HCT116 (cell line): ENCODE results near the gene LNPEP. TPM values are rescaled to one million over a fixed set of nuclear protein-coding genes. Genes with fewer than 3 reads are reported as not detected.

Source experiments
- ATAC-seq: fragments of 200-7000 bp; cut with Tn5 transposase; 2 replicates; pipeline ENCODE4 v1.9.1; 2020; ENCODE audit warnings: mild to moderate bottlenecking, moderate library complexity
- BruUV-seq: library from RNA; stranded (reverse); fragments of 400-500 nt; replicated peaks from 2 replicates; lab custom pipeline; 2021; lab: Mats Ljungman, UMichigan
- CTCF ChIA-PET: fragments of 300-600 bp; sonication (Branson Sonifier 250); formaldehyde crosslinking; loops from one replicate; lab custom pipeline; 2021; ENCODE audit warnings: antibody characterized with exemption; lab: Charles Lee
- POLR2A ChIA-PET: fragments of 300-600, 350-600 bp; sonication (Branson Sonifier 250); formaldehyde crosslinking; loops from one replicate; lab custom pipeline; 2021; ENCODE audit warnings: antibody characterized with exemption; lab: Charles Lee
- RAD21 ChIA-PET, 2 experiments: fragments of 300-600 bp; sonication (Branson Sonifier 250); formaldehyde crosslinking; loops; one replicate each; lab custom pipeline; 2023; ENCODE audit warnings: low total read pairs in 2 of 2; ENCODE audit not compliant: uncharacterized antibody in 2 of 2, unreplicated experiment in 2 of 2, low non-redundant PET in 1 of 2; lab: Charles Lee
- DNase-seq: peaks from one replicate; pipeline ENCODE4 v3.0.0-alpha.2; 2010; ENCODE audit warnings: low read depth, low spot score
- H2AFZ ChIP-seq: fragments of 200-600 bp; shearing (Covaris generic), sonication (generic); 2 replicates; pipeline ENCODE4 v1.6.1; 2017; ENCODE audit warnings: low read depth, mixed run types, mixed read lengths, antibody characterized with exemption, low read length; ENCODE audit not compliant: poor library complexity, severe bottlenecking
- H3K27ac ChIP-seq: 2 replicates; pipeline ENCODE4 v1.5.1; 2012; ENCODE audit warnings: low read depth, low read length
- H3K27me3 ChIP-seq: fragments of 200-600 bp; sonication (generic); 2 replicates; pipeline ENCODE4 v1.6.1; 2016; ENCODE audit warnings: mixed run types, low read length, mixed read lengths; ENCODE audit not compliant: insufficient read depth
- H3K36me3 ChIP-seq, 2 experiments: fragments of 200-500 bp in 1 of 2; fragments of 200-600 bp in 1 of 2; sonication (Bioruptor generic) in 1 of 2; sonication (generic) in 1 of 2; 2 replicates each; pipeline versions ENCODE4 v1.5.1 to v1.6.1; 2014 to 2016; ENCODE audit warnings: low read length in 2 of 2, inconsistent platforms in 1 of 2, mixed read lengths in 1 of 2, mixed run types in 1 of 2; ENCODE audit not compliant: insufficient read depth in 2 of 2, control insufficient read depth in 1 of 2
- H3K4me1 ChIP-seq, 2 experiments: fragments of 200-600 bp in 1 of 2; sonication (generic) in 1 of 2; 2 replicates each; pipeline versions ENCODE4 v1.5.1 to v1.6.1; 2012 to 2017; ENCODE audit warnings: low read length in 2 of 2, inconsistent platforms in 1 of 2, mild to moderate bottlenecking in 1 of 2, mixed read lengths in 1 of 2, mixed run types in 1 of 2, moderate library complexity in 1 of 2; ENCODE audit not compliant: insufficient read depth in 2 of 2, control insufficient read depth in 1 of 2
- H3K4me2 ChIP-seq: fragments of 200-600 bp; sonication (generic); 2 replicates; pipeline ENCODE4 v1.6.1; 2017; ENCODE audit warnings: mixed run types, low read length, mixed read lengths
- H3K4me3 ChIP-seq, 2 experiments: fragments of 200-600 bp in 1 of 2; sonication (generic) in 1 of 2; replicated peaks in 1 of 2; 2 replicates each; pipeline ENCODE4 v1.5.1; 2011 to 2016; ENCODE audit warnings: low read length in 2 of 2, control low read depth in 1 of 2, low read depth in 1 of 2, mild to moderate bottlenecking in 1 of 2, mixed read lengths in 1 of 2, mixed run types in 1 of 2
- H3K79me2 ChIP-seq: fragments of 200-600 bp; sonication (generic); 2 replicates; pipeline ENCODE4 v1.6.1; 2017; ENCODE audit warnings: mild to moderate bottlenecking, mixed run types, low read length, moderate library complexity, mixed read lengths; ENCODE audit not compliant: insufficient read depth
- H3K9ac ChIP-seq: fragments of 200-600 bp; sonication (generic); 2 replicates; pipeline ENCODE4 v1.6.1; 2016; ENCODE audit warnings: low read length, mixed read lengths
- H3K9me2 ChIP-seq: fragments of 200-600 bp; sonication (generic), shearing (Covaris generic); 2 replicates; pipeline ENCODE4 v1.6.1; 2017; ENCODE audit warnings: mixed run types, mild to moderate bottlenecking, moderate library complexity; ENCODE audit not compliant: insufficient read depth
- H3K9me3 ChIP-seq, 2 experiments: fragments of 200-500 bp in 1 of 2; fragments of 200-600 bp in 1 of 2; sonication (Bioruptor generic) in 1 of 2; sonication (generic) in 1 of 2; 2 replicates each; pipeline ENCODE4 v1.6.1; 2014 to 2017; ENCODE audit warnings: low read length in 2 of 2, mixed read lengths in 2 of 2, inconsistent platforms in 1 of 2, low read depth in 1 of 2, mild to moderate bottlenecking in 1 of 2, mixed run types in 1 of 2, moderate library complexity in 1 of 2; ENCODE audit not compliant: control insufficient read depth in 1 of 2, insufficient read depth in 1 of 2
- H4K20me1 ChIP-seq: fragments of 200-600 bp; sonication (generic), shearing (Covaris generic); 2 replicates; pipeline ENCODE4 v1.6.1; 2017; ENCODE audit warnings: mixed run types, mild to moderate bottlenecking, moderate library complexity; ENCODE audit not compliant: insufficient read depth
- CBX3 ChIP-seq: IDR thresholded peaks from 2 replicates; pipeline ENCODE4 v1.6.1; 2012; ENCODE audit warnings: low read depth
- CEBPB ChIP-seq: IDR thresholded peaks from 2 replicates; pipeline ENCODE4 v1.6.1; 2012; ENCODE audit warnings: low read depth
- EZH2phosphoT487 ChIP-seq: fragments of 200-600 bp; IDR thresholded peaks from 2 replicates; pipeline ENCODE4 v1.6.1; 2018; ENCODE audit warnings: antibody characterized with exemption, borderline replicate concordance
- FOSL1 ChIP-seq: IDR thresholded peaks from 2 replicates; pipeline ENCODE4 v1.6.1; 2012; ENCODE audit warnings: low read depth
- JUND ChIP-seq: IDR thresholded peaks from 2 replicates; pipeline ENCODE4 v1.6.1; 2012
- POLR2A ChIP-seq: IDR thresholded peaks from 2 replicates; pipeline ENCODE4 v1.7.0; 2011; ENCODE audit warnings: borderline replicate concordance; ENCODE audit not compliant: insufficient read depth, insufficient read length; ENCODE audit errors: extremely low read depth
- POLR2AphosphoS5 ChIP-seq: IDR thresholded peaks from 2 replicates; pipeline ENCODE4 v1.6.1; 2011; ENCODE audit warnings: mild to moderate bottlenecking, low read depth, low read length, moderate library complexity
- SIN3A ChIP-seq: IDR thresholded peaks from 2 replicates; pipeline ENCODE4 v1.6.1; 2012; ENCODE audit warnings: low read depth
- SRF ChIP-seq: IDR thresholded peaks from 2 replicates; pipeline ENCODE4 v1.6.1; 2012; ENCODE audit warnings: low read depth
- TCF7L2 ChIP-seq: IDR thresholded peaks from 2 replicates; pipeline ENCODE4 v1.7.0; 2011; ENCODE audit warnings: borderline replicate concordance, inconsistent platforms; ENCODE audit not compliant: insufficient read depth, insufficient read length; ENCODE audit errors: extremely low read depth
- ZBTB33 ChIP-seq: IDR thresholded peaks from 2 replicates; pipeline ENCODE4 v1.6.1; 2011; ENCODE audit warnings: mild to moderate bottlenecking, low read length, moderate library complexity; ENCODE audit not compliant: insufficient replicate concordance; ENCODE audit errors: extremely low read depth
- ZFX ChIP-seq: fragments of 450-650 bp; IDR thresholded peaks from 2 replicates; pipeline ENCODE4 v1.6.1; 2017
- ZNF274 ChIP-seq: fragments of 200-500 bp; sonication (Bioruptor generic); IDR thresholded peaks from 2 replicates; pipeline ENCODE4 v1.6.1; 2014; ENCODE audit warnings: mild to moderate bottlenecking, low read depth, low read length, inconsistent platforms
- intact Hi-C: fragments of 100-400 bp; cut with micrococcal nuclease; formaldehyde crosslinking; loops from 2 replicates; pipeline ENCODE4 v1.10.0; 2022
- total RNA-seq: library from RNA; stranded (reverse); gene quantifications from one replicate; pipeline ENCODE4 v1.2.1, GENCODE V29; 2021; ENCODE audit not compliant: unreplicated experiment
- TF ChIP-seq, protein P1 (sequence below): IDR thresholded peaks from 2 replicates; pipeline ENCODE4 v1.6.1; 2012; ENCODE audit warnings: low read depth
- TF ChIP-seq, protein P2 (sequence below): IDR thresholded peaks from 2 replicates; pipeline ENCODE4 v1.6.1; 2012
- TF ChIP-seq, protein P3 (sequence below), 3 experiments: fragments of 200-600 bp in 1 of 3; sonication (generic) in 1 of 3; IDR thresholded peaks in 2 of 3; conservative IDR thresholded peaks in 1 of 3; 2 replicates each; pipeline ENCODE4 v1.5.1; 2012 to 2017; ENCODE audit warnings: low read depth in 2 of 3, low read length in 2 of 3, antibody characterized with exemption in 1 of 3, borderline replicate concordance in 1 of 3, control low read depth in 1 of 3, mild to moderate bottlenecking in 1 of 3, mixed read lengths in 1 of 3, mixed run types in 1 of 3, moderate library complexity in 1 of 3; ENCODE audit not compliant: insufficient read depth in 1 of 3

LNPEP gene
- total RNA-seq, 1 experiment from 2014 or later = 14.9 TPM

DNA sequence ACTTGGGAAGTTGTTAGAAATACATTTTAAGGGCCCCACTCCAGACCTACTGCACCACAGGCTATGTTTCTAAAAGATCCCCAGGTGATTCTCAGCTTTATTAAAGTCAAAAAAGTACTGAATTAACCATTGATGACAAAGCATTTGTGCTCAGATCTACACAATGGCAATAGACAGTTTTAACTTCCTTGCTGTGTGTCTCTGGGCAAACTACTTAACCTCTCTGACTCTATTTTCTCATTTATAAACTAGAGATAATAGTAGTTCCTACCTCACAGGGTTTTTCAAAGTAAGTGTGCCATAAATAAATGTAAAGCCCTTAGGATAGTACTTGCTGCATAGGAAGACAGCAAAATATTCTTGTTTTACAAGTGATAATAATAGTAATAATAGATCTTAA, 140.2 kb downstream of the LNPEP start:
- Histone ChIP-seq H3K9me3 (no peaks in the 10 kb centered on the region), H3K27me3 (no peaks in the 10 kb centered on the region), H3K4me1 (no peaks in the 10 kb centered on the region), H3K9ac (no peak overlapping the region), H3K9me2 (no peaks in the 10 kb centered on the region), H3K79me2 (no peaks in the 10 kb centered on the region), H3K27ac (no peak overlapping the region), H3K36me3 (no peaks in the 10 kb centered on the region), H2AFZ (no peak overlapping the region), H3K4me3 (no peak overlapping the region), H3K4me2 (no peak overlapping the region), H4K20me1 (no peaks in the 10 kb centered on the region)
- no peak for TF ChIP-seq ZBTB33
- TF ChIP-seq, protein P1, sequence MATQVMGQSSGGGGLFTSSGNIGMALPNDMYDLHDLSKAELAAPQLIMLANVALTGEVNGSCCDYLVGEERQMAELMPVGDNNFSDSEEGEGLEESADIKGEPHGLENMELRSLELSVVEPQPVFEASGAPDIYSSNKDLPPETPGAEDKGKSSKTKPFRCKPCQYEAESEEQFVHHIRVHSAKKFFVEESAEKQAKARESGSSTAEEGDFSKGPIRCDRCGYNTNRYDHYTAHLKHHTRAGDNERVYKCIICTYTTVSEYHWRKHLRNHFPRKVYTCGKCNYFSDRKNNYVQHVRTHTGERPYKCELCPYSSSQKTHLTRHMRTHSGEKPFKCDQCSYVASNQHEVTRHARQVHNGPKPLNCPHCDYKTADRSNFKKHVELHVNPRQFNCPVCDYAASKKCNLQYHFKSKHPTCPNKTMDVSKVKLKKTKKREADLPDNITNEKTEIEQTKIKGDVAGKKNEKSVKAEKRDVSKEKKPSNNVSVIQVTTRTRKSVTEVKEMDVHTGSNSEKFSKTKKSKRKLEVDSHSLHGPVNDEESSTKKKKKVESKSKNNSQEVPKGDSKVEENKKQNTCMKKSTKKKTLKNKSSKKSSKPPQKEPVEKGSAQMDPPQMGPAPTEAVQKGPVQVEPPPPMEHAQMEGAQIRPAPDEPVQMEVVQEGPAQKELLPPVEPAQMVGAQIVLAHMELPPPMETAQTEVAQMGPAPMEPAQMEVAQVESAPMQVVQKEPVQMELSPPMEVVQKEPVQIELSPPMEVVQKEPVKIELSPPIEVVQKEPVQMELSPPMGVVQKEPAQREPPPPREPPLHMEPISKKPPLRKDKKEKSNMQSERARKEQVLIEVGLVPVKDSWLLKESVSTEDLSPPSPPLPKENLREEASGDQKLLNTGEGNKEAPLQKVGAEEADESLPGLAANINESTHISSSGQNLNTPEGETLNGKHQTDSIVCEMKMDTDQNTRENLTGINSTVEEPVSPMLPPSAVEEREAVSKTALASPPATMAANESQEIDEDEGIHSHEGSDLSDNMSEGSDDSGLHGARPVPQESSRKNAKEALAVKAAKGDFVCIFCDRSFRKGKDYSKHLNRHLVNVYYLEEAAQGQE = no peak
- no peak for TF ChIP-seq CBX3
- no peak for TF ChIP-seq ZNF274
- TF ChIP-seq, protein P2, sequence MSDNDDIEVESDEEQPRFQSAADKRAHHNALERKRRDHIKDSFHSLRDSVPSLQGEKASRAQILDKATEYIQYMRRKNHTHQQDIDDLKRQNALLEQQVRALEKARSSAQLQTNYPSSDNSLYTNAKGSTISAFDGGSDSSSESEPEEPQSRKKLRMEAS = no peak
- TF ChIP-seq SIN3A = no peak
- no peak for TF ChIP-seq CEBPB
- no peak for TF ChIP-seq EZH2phosphoT487
- no peak for TF ChIP-seq POLR2AphosphoS5
- TF ChIP-seq FOSL1 = no peak
- TF ChIP-seq ZFX = no peak
- TF ChIP-seq, protein P3, sequence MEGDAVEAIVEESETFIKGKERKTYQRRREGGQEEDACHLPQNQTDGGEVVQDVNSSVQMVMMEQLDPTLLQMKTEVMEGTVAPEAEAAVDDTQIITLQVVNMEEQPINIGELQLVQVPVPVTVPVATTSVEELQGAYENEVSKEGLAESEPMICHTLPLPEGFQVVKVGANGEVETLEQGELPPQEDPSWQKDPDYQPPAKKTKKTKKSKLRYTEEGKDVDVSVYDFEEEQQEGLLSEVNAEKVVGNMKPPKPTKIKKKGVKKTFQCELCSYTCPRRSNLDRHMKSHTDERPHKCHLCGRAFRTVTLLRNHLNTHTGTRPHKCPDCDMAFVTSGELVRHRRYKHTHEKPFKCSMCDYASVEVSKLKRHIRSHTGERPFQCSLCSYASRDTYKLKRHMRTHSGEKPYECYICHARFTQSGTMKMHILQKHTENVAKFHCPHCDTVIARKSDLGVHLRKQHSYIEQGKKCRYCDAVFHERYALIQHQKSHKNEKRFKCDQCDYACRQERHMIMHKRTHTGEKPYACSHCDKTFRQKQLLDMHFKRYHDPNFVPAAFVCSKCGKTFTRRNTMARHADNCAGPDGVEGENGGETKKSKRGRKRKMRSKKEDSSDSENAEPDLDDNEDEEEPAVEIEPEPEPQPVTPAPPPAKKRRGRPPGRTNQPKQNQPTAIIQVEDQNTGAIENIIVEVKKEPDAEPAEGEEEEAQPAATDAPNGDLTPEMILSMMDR (IDR thresholded peaks at IDR 0.05 in 2 of 3, conservative IDR thresholded peaks at IDR 0.05 in 1 of 3; ENCODE audit: borderline replicate concordance in 1 of 3, insufficient read depth in 1 of 3, low read depth in 2 of 3, low read length in 2 of 3) = no peak
- no peak for TF ChIP-seq JUND
- TF ChIP-seq POLR2A = no peak
- TF ChIP-seq SRF = no peak
- TF ChIP-seq TCF7L2 = no peak
- no peak for ATAC-seq
- no TSS peak for BruUV-seq
- POLR2A ChIA-PET = no interaction called here
- intact Hi-C loops = no loop called here
- no peak for DNase-seq
- CTCF ChIA-PET = no interaction called here
- RAD21 ChIA-PET = no interaction called here
